Sigmoid colon (tissue), 4 donors: ENCODE data around the gene CTXND1.

Experiments used
- CTCF ChIP-seq, 4 experiments: fragments of 450-650 bp in 3 of 4; fragments of 200-600 bp in 1 of 4; IDR thresholded peaks; one replicate each; pipeline ENCODE4 v1.5.1; 2016 to 2019; ENCODE audit warnings: antibody characterized with exemption in 4 of 4, mild to moderate bottlenecking in 3 of 4, moderate library complexity in 2 of 4
- EP300 ChIP-seq, 4 donors: sonication (generic); formaldehyde crosslinking; IDR thresholded peaks; one replicate each; pipeline ENCODE4 v1.6.1; 2017; ENCODE audit warnings: antibody characterized with exemption in 4 of 4

DNA sequence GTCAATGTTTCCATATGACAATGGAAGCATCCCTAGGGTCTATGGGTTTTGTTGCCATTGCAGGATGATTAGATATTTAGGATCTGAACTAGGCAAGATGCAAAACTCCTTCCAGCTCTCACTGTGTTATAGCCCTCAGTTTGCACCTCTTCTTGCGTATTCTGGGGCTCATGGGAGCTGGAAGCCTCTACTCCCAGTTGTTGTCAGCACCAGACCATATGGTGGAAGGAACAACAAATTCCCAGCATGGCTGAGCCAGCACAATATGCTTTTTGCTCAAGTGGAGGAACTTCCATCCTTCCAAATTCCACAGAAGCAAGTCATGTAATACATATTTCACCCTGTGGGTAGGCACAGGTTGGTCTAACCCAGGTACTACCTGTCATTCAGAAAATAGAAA lies 18.5 kb upstream of the CTXND1 start:
- TF ChIP-seq CTCF (IDR thresholded peaks at IDR 0.05) (no peak), EP300 (IDR thresholded peaks at IDR 0.05) (no peak)
